H9 (cell line): ENCODE results near the gene MALL. TPM values are rescaled to one million over a fixed set of nuclear protein-coding genes. Genes with fewer than 3 reads are reported as not detected.

ENCODE experiments used
- DNase-seq: peaks from one replicate; pipeline ENCODE4 v3.0.0-alpha.2; 2017
- H2AFZ ChIP-seq: one replicate; pipeline ENCODE4 v1.6.1; 2013; ENCODE audit warnings: mild to moderate bottlenecking, low read length, control low read depth, moderate library complexity
- H2AK5ac ChIP-seq: 2 replicates; pipeline ENCODE4 v1.6.1; 2013; ENCODE audit warnings: low read length, control low read depth, mixed read lengths; ENCODE audit not compliant: insufficient read length
- H2BK120ac ChIP-seq: one replicate; pipeline ENCODE4 v1.6.1; 2013; ENCODE audit warnings: low read depth, mild to moderate bottlenecking, low read length, control low read depth, inconsistent platforms; ENCODE audit not compliant: poor library complexity, severe bottlenecking
- H2BK12ac ChIP-seq: 2 replicates; pipeline ENCODE4 v1.6.1; 2013; ENCODE audit warnings: low read length, control low read depth, mixed read lengths, low read depth; ENCODE audit not compliant: insufficient read length
- H2BK15ac ChIP-seq: 2 replicates; pipeline ENCODE4 v1.6.1; 2013; ENCODE audit warnings: low read depth, low read length, control low read depth
- H2BK20ac ChIP-seq: one replicate; pipeline ENCODE4 v1.6.1; 2013; ENCODE audit warnings: low read depth, mild to moderate bottlenecking, low read length, control low read depth, inconsistent platforms; ENCODE audit not compliant: poor library complexity, severe bottlenecking
- H2BK5ac ChIP-seq: 2 replicates; pipeline ENCODE4 v1.6.1; 2013; ENCODE audit warnings: low read length, control low read depth, mixed read lengths; ENCODE audit not compliant: insufficient read length
- H3K14ac ChIP-seq: 2 replicates; pipeline ENCODE4 v1.6.1; 2013; ENCODE audit warnings: low read length, control low read depth; ENCODE audit not compliant: insufficient read depth
- H3K18ac ChIP-seq: 2 replicates; pipeline ENCODE4 v1.6.1; 2013; ENCODE audit warnings: low read depth, mild to moderate bottlenecking, mixed read lengths, low read length, control low read depth; ENCODE audit not compliant: insufficient read length
- H3K23ac ChIP-seq: 2 replicates; pipeline ENCODE4 v1.6.1; 2013; ENCODE audit warnings: low read length, control low read depth, mixed read lengths, low read depth; ENCODE audit not compliant: insufficient read length
- H3K23me2 ChIP-seq: 2 replicates; pipeline ENCODE4 v1.6.1; 2013; ENCODE audit warnings: low read depth, mild to moderate bottlenecking, mixed read lengths, low read length, control low read depth; ENCODE audit not compliant: insufficient read length, poor library complexity, severe bottlenecking
- H3K27ac ChIP-seq: 2 replicates; pipeline ENCODE4 v1.5.1; 2013; ENCODE audit warnings: low read length, control low read depth, mixed read lengths, low read depth; ENCODE audit not compliant: insufficient read length
- H3K27me3 ChIP-seq: 2 replicates; pipeline ENCODE4 v1.6.1; 2013; ENCODE audit warnings: low read length, control low read depth, inconsistent platforms; ENCODE audit not compliant: insufficient read depth
- H3K4ac ChIP-seq: 2 replicates; pipeline ENCODE4 v1.6.1; 2013; ENCODE audit warnings: low read depth, mild to moderate bottlenecking, control low read depth, inconsistent platforms, low read length, moderate library complexity
- H3K4me1 ChIP-seq: 2 replicates; pipeline ENCODE4 v1.6.1; 2013; ENCODE audit warnings: low read length, control low read depth, inconsistent platforms; ENCODE audit not compliant: insufficient read depth
- H3K4me2 ChIP-seq: 2 replicates; pipeline ENCODE4 v1.6.1; 2013; ENCODE audit warnings: low read length, control low read depth, mixed read lengths; ENCODE audit not compliant: insufficient read length, insufficient read depth
- H3K56ac ChIP-seq: 2 replicates; pipeline ENCODE4 v1.6.1; 2013; ENCODE audit warnings: low read depth, mild to moderate bottlenecking, mixed read lengths, low read length, control low read depth; ENCODE audit not compliant: insufficient read length
- H3K79me1 ChIP-seq: 2 replicates; pipeline ENCODE4 v1.6.1; 2013; ENCODE audit warnings: low read depth, mild to moderate bottlenecking, moderate library complexity, low read length, control low read depth, inconsistent platforms; ENCODE audit not compliant: insufficient read depth, poor library complexity, severe bottlenecking
- H3K79me2 ChIP-seq: 2 replicates; pipeline ENCODE4 v1.6.1; 2013; ENCODE audit warnings: low read length, control low read depth, inconsistent platforms; ENCODE audit not compliant: insufficient read depth
- H3K9ac ChIP-seq: 2 replicates; pipeline ENCODE4 v1.6.1; 2013; ENCODE audit warnings: low read length, control low read depth, mixed read lengths; ENCODE audit not compliant: insufficient read length; ENCODE audit errors: extremely low read depth
- H3K9me3 ChIP-seq: one replicate; pipeline ENCODE4 v1.6.1; 2013; ENCODE audit warnings: low read depth, low read length, inconsistent platforms; ENCODE audit not compliant: control insufficient read depth
- H3T11ph ChIP-seq: one replicate; pipeline ENCODE4 v1.6.1; 2013; ENCODE audit warnings: mild to moderate bottlenecking, low read length, control low read depth, inconsistent platforms
- H4K20me1 ChIP-seq: one replicate; pipeline ENCODE4 v1.6.1; 2013; ENCODE audit not compliant: control insufficient read depth, insufficient read length, insufficient read depth
- H4K5ac ChIP-seq: 2 replicates; pipeline ENCODE4 v1.6.1; 2013; ENCODE audit warnings: low read depth, mild to moderate bottlenecking, mixed read lengths, low read length, control low read depth; ENCODE audit not compliant: insufficient read length
- H4K8ac ChIP-seq: replicated peaks from 2 replicates; pipeline ENCODE4 v1.6.1; 2013; ENCODE audit warnings: low read length, control low read depth, mixed read lengths, low read depth; ENCODE audit not compliant: insufficient read length
- H4K91ac ChIP-seq: 2 replicates; pipeline ENCODE4 v1.6.1; 2013; ENCODE audit warnings: low read depth, mild to moderate bottlenecking, moderate library complexity, mixed read lengths, low read length, control low read depth; ENCODE audit not compliant: insufficient read length
- H3K27ac Mint-ChIP-seq, 3 experiments: 2 replicates in 2 of 3; 3 replicates in 1 of 3; pipeline ENCODE4 v1.8.0; 2020 to 2021; ENCODE audit warnings: mixed read lengths in 3 of 3, mild to moderate bottlenecking in 1 of 3, moderate library complexity in 1 of 3
- H3K27me3 Mint-ChIP-seq: 2 replicates; pipeline ENCODE4 v1.8.0; 2021; ENCODE audit warnings: low read depth, mild to moderate bottlenecking, moderate library complexity, mixed read lengths
- H3K36me3 Mint-ChIP-seq, 3 experiments: 2 replicates in 2 of 3; 3 replicates in 1 of 3; pipeline ENCODE4 v1.8.0; 2020 to 2021; ENCODE audit warnings: low read depth in 3 of 3, mixed read lengths in 3 of 3; ENCODE audit not compliant: insufficient read depth in 1 of 3
- H3K4me1 Mint-ChIP-seq, 2 experiments: 2 replicates each; pipeline ENCODE4 v1.8.0; 2020; ENCODE audit warnings: mixed read lengths in 2 of 2
- H3K4me3 Mint-ChIP-seq, 2 experiments: 2 replicates in 1 of 2; 3 replicates in 1 of 2; pipeline ENCODE4 v1.8.0; 2020 to 2021; ENCODE audit warnings: mild to moderate bottlenecking in 2 of 2, mixed read lengths in 2 of 2, moderate library complexity in 1 of 2
- H3K9me3 Mint-ChIP-seq, 2 experiments: 2 replicates in 1 of 2; 3 replicates in 1 of 2; pipeline ENCODE4 v1.8.0; 2020; ENCODE audit warnings: mild to moderate bottlenecking in 2 of 2, mixed read lengths in 2 of 2, moderate library complexity in 1 of 2
- CTCF ChIP-seq: fragments of 200-600 bp; sonication (generic); conservative IDR thresholded peaks from 3 replicates; pipeline ENCODE4 v1.8.0; 2021; ENCODE audit warnings: antibody characterized with exemption, mild to moderate bottlenecking
- WGBS: extraction: QIAGEN DNeasy Blood & Tissue Kit; methylation state at CpG from one replicate; pipeline ENCODE4 v1.1.7; 2013; ENCODE audit warnings: missing lambda C conversion rate, low lambda C conversion rate, mixed read lengths; ENCODE audit not compliant: insufficient read length; ENCODE audit errors: extremely low coverage; 5-methylcytosine and 5-hydroxymethylcytosine counted together
- total RNA-seq: library from RNA; stranded (reverse); gene quantifications from 2 replicates; pipeline ENCODE4 v1.2.1, GENCODE V29; 2021

The MALL gene
- total RNA-seq, 1 experiment from 2014 or later: 5.0 TPM

- Histone ChIP-seq H2BK15ac (no peak overlapping the region), H3K4me1 (no peaks in the 10 kb centered on the region), H3K56ac (no peak overlapping the region), H3T11ph (no peak overlapping the region), H3K4ac (no peak overlapping the region), H3K79me2 (no peaks in the 10 kb centered on the region), H3K23me2 (no peaks in the 10 kb centered on the region), H2BK120ac (no peak overlapping the region), H3K14ac (no peak overlapping the region), H3K23ac (no peak overlapping the region), H3K27ac (no peak overlapping the region), H2BK20ac (no peak overlapping the region), H4K20me1 (no peaks in the 10 kb centered on the region), H2BK5ac (no peak overlapping the region), H3K9ac (no peak overlapping the region), H4K91ac (no peak overlapping the region), H3K18ac (no peak overlapping the region), H3K79me1 (no peaks in the 10 kb centered on the region), H3K27me3 (no peaks in the 10 kb centered on the region), H4K5ac (no peak overlapping the region), H3K4me2 (no peak overlapping the region), H3K9me3 (no peaks in the 10 kb centered on the region), H2AFZ (no peak overlapping the region), H2AK5ac (no peak overlapping the region), H4K8ac (no peak overlapping the region), H2BK12ac (no peak overlapping the region)
- no peak for TF ChIP-seq CTCF
- no peak overlapping the region for H3K4me3 Mint-ChIP-seq
- no peak for DNase-seq
- WGBS: no CpG with 5 or more reads among the region's 6 CpGs
- H3K27ac Mint-ChIP-seq: no peak overlapping the region
- peaks cover 0 to 5% of the 10 kb centered on the region in 2 experiments; a peak in 2 of 5 replicates for H3K9me3 Mint-ChIP-seq
- peaks cover 10% of the 10 kb centered on the region for H3K27me3 Mint-ChIP-seq
- H3K36me3 Mint-ChIP-seq: peaks cover 0 to 5% (median 0%) of the 10 kb centered on the region in 3 experiments; a peak in 2 of 7 replicates
- H3K4me1 Mint-ChIP-seq: peaks cover 0 to 8% of the 10 kb centered on the region in 2 experiments; a peak in 2 of 4 replicates
These were observed 9.0 kb downstream of the MALL start for GRCh38 chr2:110106642-110107041.
